ENCODE data around the gene UTS2B.

GRCh38 chr3:191239407-191240031, 90.8 kb downstream of the UTS2B start:
- TF ChIP-seq POU2F2 (IDR thresholded peaks at IDR 0.05; ENCODE audit: low read depth, low read length): no peak
- TF ChIP-seq POLR2A (IDR thresholded peaks at IDR 0.05; ENCODE audit: low read depth, low read length): no peak
- no peak for TF ChIP-seq TAF1 (IDR thresholded peaks at IDR 0.05; ENCODE audit: low read depth, low read length)
